ENCODE data around the gene ZNF736. TPM values are rescaled to one million over a fixed set of nuclear protein-coding genes. Genes with fewer than 3 reads are reported as not detected.
"Not testable (repeated sequence)": the region's sequence is repeated elsewhere in the genome, so short reads cannot be mapped to it uniquely, and the experiment has no call there.

Gene ZNF736
- total and polyA plus RNA-seq, 2 experiments from 2014 or later: 2.6 to 14.2 TPM

DNA sequence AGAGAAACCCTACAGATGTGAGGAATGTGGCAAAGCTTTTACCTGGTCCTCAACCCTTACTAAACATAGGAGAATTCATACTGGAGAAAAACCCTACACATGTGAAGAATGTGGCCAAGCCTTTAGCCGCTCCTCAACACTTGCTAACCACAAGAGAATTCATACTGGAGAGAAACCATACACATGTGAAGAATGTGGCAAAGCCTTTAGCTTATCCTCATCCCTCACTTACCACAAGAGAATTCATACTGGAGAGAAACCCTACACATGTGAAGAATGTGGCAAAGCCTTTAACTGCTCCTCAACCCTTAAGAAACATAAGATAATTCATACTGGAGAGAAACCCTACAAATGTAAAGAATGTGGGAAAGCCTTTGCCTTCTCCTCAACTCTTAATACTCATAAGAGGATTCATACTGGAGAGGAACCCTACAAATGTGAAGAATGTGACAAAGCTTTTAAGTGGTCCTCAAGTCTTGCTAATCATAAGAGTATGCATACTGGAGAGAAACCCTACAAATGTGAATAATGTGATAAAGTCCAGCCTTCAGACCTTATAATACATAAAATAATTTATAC, 47.3 kb upstream of the ZNF736 start (continued):
- TF ChIP-seq NANOG (IDR thresholded peaks at IDR 0.05; ENCODE audit: borderline replicate concordance) (no peak), STAT1 (IDR thresholded peaks at IDR 0.05; ENCODE audit: unreplicated experiment) (no peak), EZH2 (IDR thresholded peaks at IDR 0.05; ENCODE audit: low read depth, unreplicated experiment) (no peak), CREB1 (CRISPR knock-in tag; IDR thresholded peaks at IDR 0.05; ENCODE audit: low read depth) (no peak), EZH2phosphoT487 (IDR thresholded peaks at IDR 0.05; ENCODE audit: unreplicated experiment) (no peak), REST (IDR thresholded peaks at IDR 0.05; ENCODE audit: unreplicated experiment) (no peak)

- 0 out of 2 replicates have a peak, but pooled peaks cover 14% of the 10 kb centered on the region for H3K36me3 ChIP-seq (ENCODE audit: insufficient read depth)
- Mint-ChIP-seq H3K4me1 (no peaks in the 10 kb centered on the region), H3K9me3 (peaks cover 78% of the 10 kb centered on the region), H3K4me3 (no peak overlapping the region), H3K36me3 (ENCODE audit: low read depth) (peaks cover 8% of the 10 kb centered on the region; the same call in 1 of the 3 replicates), H3K27ac (no peak overlapping the region), H3K27me3 (ENCODE audit: insufficient read depth, low read depth, poor library complexity) (no peaks in the 10 kb centered on the region)
- DNase-seq (ENCODE audit: low spot score): no peak
- no peaks in the 10 kb centered on the region for H3K9me2 ChIP-seq (ENCODE audit: insufficient read depth)
- H3F3A ChIP-seq (replicated peaks; ENCODE audit: low read depth): no peaks in the 10 kb centered on the region
- H3K4me3 ChIP-seq: no peak overlapping the region
- no peaks in the 10 kb centered on the region for H4K20me1 ChIP-seq (replicated peaks; ENCODE audit: insufficient read depth)
- no peaks in the 10 kb centered on the region for H3K27me3 ChIP-seq (ENCODE audit: insufficient read depth)
- H2AFZ ChIP-seq: no peak overlapping the region
- H3K79me2 ChIP-seq (replicated peaks; ENCODE audit: insufficient read depth): no peaks in the 10 kb centered on the region
- H3K27ac ChIP-seq (ENCODE audit: low read depth): no peak overlapping the region
- no peak for TF ChIP-seq STAT1 (IDR thresholded peaks at IDR 0.05; ENCODE audit: unreplicated experiment)
- no peak for TF ChIP-seq ZNF331 (CRISPR knock-in tag; IDR thresholded peaks at IDR 0.05; ENCODE audit: low read depth)
- TF ChIP-seq NANOG (IDR thresholded peaks at IDR 0.05; ENCODE audit: borderline replicate concordance): no peak
- H3K4me2 ChIP-seq: no peak overlapping the region
- no peak for ATAC-seq
- no peaks in the 10 kb centered on the region for H3K4me1 ChIP-seq (ENCODE audit: insufficient read depth)
These were observed 36.1 kb upstream of the ZNF736 start for GRCh38 chr7:64277630-64278029.

- Histone ChIP-seq H3F3A (replicated peaks; ENCODE audit: low read depth) (no peaks in the 10 kb centered on the region), H3K9me2 (ENCODE audit: insufficient read depth) (no peaks in the 10 kb centered on the region), H3K4me1 (ENCODE audit: insufficient read depth) (no peaks in the 10 kb centered on the region), H3K36me3 (ENCODE audit: insufficient read depth) (no peaks in the 10 kb centered on the region), H3K27ac (ENCODE audit: low read depth) (no peak overlapping the region), H4K20me1 (replicated peaks; ENCODE audit: insufficient read depth) (no peaks in the 10 kb centered on the region), H3K4me3 (no peak overlapping the region), H3K27me3 (ENCODE audit: insufficient read depth) (no peaks in the 10 kb centered on the region), H3K4me2 (no peak overlapping the region), H3K79me2 (replicated peaks; ENCODE audit: insufficient read depth) (no peaks in the 10 kb centered on the region), H2AFZ (no peak overlapping the region)
- Mint-ChIP-seq H3K27ac (no peak overlapping the region), H3K9me3 (peaks cover 97% of the 10 kb centered on the region), H3K27me3 (ENCODE audit: insufficient read depth, low read depth, poor library complexity) (peaks cover 3% of the 10 kb centered on the region), H3K36me3 (ENCODE audit: low read depth) (peaks cover 15% of the 10 kb centered on the region), H3K4me3 (no peak overlapping the region), H3K4me1 (no peaks in the 10 kb centered on the region)
- no peak for TF ChIP-seq POLR2AphosphoS5 (IDR thresholded peaks at IDR 0.05; ENCODE audit: low read depth)
- no peak for TF ChIP-seq REST (IDR thresholded peaks at IDR 0.05; ENCODE audit: unreplicated experiment)
- no peak for DNase-seq (ENCODE audit: low spot score)
- ATAC-seq: no peak
These were observed 18.9 kb upstream of the ZNF736 start for GRCh38 chr7:64294701-64295420.

GRCh38 chr7:64297418-64297817, 16.3 kb upstream of the ZNF736 start:
- not testable (repeated sequence) for H3K4me1 ChIP-seq (ENCODE audit: insufficient read depth); H4K20me1 ChIP-seq (replicated peaks; ENCODE audit: insufficient read depth); ATAC-seq; DNase-seq (ENCODE audit: low spot score); H3K79me2 ChIP-seq (replicated peaks; ENCODE audit: insufficient read depth); H3K27ac ChIP-seq (ENCODE audit: low read depth); H3K4me1 Mint-ChIP-seq; H3K27me3 Mint-ChIP-seq (ENCODE audit: insufficient read depth, low read depth, poor library complexity); H3K36me3 ChIP-seq (ENCODE audit: insufficient read depth); H2AFZ ChIP-seq; H3K4me3 Mint-ChIP-seq; H3K4me3 ChIP-seq; H3K27ac Mint-ChIP-seq; H3K27me3 ChIP-seq (ENCODE audit: insufficient read depth); H3K9me2 ChIP-seq (ENCODE audit: insufficient read depth); H3K4me2 ChIP-seq; H3F3A ChIP-seq (replicated peaks; ENCODE audit: low read depth)
- Mint-ChIP-seq H3K9me3 (peaks cover 97% of the 10 kb centered on the region), H3K36me3 (ENCODE audit: low read depth) (peaks cover 23% of the 10 kb centered on the region)

All from GM23338 (cell line).